GM21576 (cell line): ENCODE results near the gene FOXQ1.
"Not testable (repeated sequence)": the region's sequence is repeated elsewhere in the genome, so short reads cannot be mapped to it uniquely, and the experiment has no call there.

Experiments used
- ATAC-seq: cut with Tn5 transposase; IDR thresholded peaks from one replicate; pipeline ENCODE4 v1.9.1; 2021; ENCODE audit warnings: mild to moderate bottlenecking, moderate library complexity; ENCODE audit not compliant: unreplicated experiment

The FOXQ1 gene

DNA sequence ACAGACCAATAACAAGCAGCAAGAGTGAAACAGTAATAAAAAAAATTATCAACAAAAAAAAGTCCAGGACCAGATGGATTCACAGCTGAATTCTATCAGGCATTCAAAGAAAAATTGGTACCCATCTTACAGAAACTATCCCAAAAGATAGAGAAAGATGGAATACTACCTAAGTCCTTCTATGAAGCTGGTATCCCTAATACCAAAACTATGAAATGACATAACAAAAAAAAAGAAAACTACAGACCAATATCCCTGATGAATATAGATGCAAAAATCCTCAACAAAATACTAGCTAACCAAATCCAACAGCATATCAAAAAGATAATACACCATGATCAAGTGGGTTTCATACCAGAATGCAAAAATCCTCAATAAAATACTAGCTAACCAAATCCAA is 43.2 kb downstream of the FOXQ1 start:
- not testable (repeated sequence) for ATAC-seq

DNA sequence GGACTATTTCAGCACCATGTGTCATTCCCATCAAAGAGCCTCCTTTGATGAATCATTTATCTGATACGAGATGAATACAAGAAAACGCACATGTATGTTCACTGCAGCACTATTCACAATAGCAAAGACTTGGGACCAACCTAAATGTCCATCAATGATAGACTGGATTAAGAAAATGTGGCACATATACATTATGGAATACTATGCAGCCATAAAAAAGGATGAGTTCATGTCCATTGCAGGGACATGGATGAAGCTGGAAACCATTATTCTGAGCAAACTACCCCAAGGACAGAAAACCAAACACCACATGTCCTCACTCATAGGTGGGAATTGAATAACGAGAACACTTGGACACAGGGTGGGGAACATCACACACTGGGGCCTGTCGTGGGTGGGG is 49.8 kb downstream of the FOXQ1 start:
- not testable (repeated sequence) for ATAC-seq

DNA sequence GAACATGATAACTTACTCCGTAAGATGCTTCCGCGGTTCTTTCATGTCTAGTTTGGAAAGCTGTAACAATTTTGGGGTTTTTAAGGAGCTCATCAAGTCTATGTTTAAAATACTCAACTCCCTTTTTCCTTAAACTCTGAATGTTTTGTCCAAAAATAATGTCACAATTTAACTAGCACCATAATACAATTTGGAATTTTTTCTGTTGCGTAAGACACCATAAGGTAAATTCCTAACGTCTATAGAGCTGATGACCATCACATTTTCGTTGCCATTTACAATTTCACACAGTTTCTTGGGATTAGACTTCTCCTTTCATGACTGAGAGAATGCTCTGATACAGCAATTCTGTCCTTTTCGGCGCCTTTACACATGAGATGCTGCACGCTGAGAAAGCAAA is 50.7 kb downstream of the FOXQ1 start:
- ATAC-seq: no peak

DNA sequence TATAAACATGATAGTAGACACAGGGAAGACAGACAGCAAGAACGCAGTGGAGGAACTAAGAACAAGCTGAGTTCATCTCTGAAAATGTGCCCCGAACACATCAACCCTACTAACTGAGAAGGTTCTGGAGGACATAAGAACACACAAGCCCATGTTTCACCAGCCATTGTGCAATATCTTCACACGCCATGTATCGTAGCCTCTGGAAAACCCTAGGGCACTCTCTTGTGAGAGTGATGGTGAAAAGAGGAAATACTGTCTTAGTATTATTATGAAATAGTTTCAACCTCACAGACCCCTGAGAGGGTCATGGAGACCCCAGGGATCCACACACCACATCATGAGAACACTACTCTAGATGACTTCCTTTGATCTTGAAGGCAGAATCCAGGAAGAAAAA is 51.4 kb downstream of the FOXQ1 start:
- ATAC-seq: no peak

DNA sequence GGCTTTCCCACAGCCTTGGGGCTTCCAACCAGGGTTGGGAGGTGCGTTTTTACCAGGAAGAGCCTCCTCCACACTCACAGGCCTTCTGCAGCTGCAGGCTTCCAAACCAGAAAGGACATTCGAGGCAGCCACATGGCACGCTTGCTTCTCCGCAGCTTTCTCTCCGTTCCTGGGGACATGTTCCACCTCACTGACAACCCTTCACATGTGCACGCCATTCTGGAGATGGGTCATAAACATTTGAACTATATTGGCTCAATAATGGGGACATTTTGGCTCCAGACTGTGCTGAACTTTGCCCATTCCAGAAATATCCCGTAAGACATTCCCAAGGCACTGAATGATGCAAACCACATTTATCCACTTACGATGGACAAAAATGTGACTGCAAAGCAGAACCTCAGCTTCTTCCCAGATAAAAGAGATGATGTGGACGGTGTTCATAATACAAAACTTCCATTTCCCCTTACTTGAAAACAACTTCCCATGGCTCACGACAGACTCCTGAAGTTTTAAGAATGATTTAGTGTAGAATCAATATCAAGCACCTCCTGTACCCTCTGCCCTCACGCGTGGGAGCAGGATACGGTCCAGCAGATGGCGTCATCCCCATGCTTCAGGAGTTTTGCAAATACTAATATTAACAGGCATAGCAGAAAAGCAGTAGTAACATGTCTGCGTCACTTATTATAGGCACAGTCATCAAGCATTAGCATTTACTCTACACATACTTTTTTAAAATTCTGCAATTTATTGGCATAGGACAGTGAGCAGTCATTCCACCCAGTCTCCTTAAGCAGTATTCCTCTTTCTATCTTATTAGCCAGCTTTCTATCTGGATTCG is 52.1 kb downstream of the FOXQ1 start:
- no peak for ATAC-seq
